Caco-2 (cell line): ENCODE results near the gene VIT. TPM values are rescaled to one million over a fixed set of nuclear protein-coding genes. Genes with fewer than 3 reads are reported as not detected.
A peak's percentile ranks its signal among the peaks of the same experiment; 100 is the strongest.

Experiments
- BruUV-seq: library from RNA; stranded (reverse); fragments of 400-500 nt; replicated peaks from 2 replicates; lab custom pipeline; 2021; lab: Mats Ljungman, UMichigan
- CTCF ChIA-PET: fragments of 300-600 bp; sonication (Branson Sonifier 250); formaldehyde crosslinking; loops from one replicate; lab custom pipeline; 2022; ENCODE audit warnings: antibody characterized with exemption; lab: Charles Lee
- POLR2A ChIA-PET: fragments of 300-600 bp; sonication (Branson Sonifier 250); formaldehyde crosslinking; loops from one replicate; lab custom pipeline; 2022; ENCODE audit warnings: antibody characterized with exemption; lab: Charles Lee
- DNase-seq, 2 experiments: peaks; one replicate each; pipeline versions ENCODE4 v3.0.0 to v3.0.0-alpha.2; 2020 to 2022
- H3K27me3 ChIP-seq: replicated peaks from 2 replicates; pipeline ENCODE4 v1.6.0; 2011; ENCODE audit warnings: low read length; ENCODE audit not compliant: control insufficient read depth, insufficient read depth
- H3K36me3 ChIP-seq: 2 replicates; pipeline ENCODE4 v1.5.1; 2011; ENCODE audit warnings: low read length; ENCODE audit not compliant: control insufficient read depth, insufficient read depth
- H3K4me1 ChIP-seq: fragments of 250-450 bp; sonication (Bioruptor Pico); 2 replicates; pipeline ENCODE4 v1.5.1; 2020; ENCODE audit warnings: mild to moderate bottlenecking
- H3K4me3 ChIP-seq: 2 replicates; pipeline ENCODE4 v1.5.1; 2011; ENCODE audit warnings: low read depth, mild to moderate bottlenecking, control low read depth, low read length
- H3K9me3 ChIP-seq: fragments of 250-450 bp; sonication (Bioruptor Pico); 2 replicates; pipeline ENCODE4 v1.5.1; 2020; ENCODE audit warnings: mild to moderate bottlenecking, moderate library complexity
- H3K27ac Mint-ChIP-seq: one replicate; pipeline ENCODE4 v1.8.0; 2022; ENCODE audit warnings: mixed read lengths; ENCODE audit not compliant: unreplicated experiment
- H3K27me3 Mint-ChIP-seq: one replicate; pipeline ENCODE4 v1.8.0; 2022; ENCODE audit warnings: mixed read lengths; ENCODE audit not compliant: insufficient read depth, unreplicated experiment
- H3K36me3 Mint-ChIP-seq: one replicate; pipeline ENCODE4 v1.8.0; 2022; ENCODE audit warnings: mild to moderate bottlenecking, mixed read lengths; ENCODE audit not compliant: insufficient read depth, unreplicated experiment
- H3K4me1 Mint-ChIP-seq: one replicate; pipeline ENCODE4 v1.8.0; 2022; ENCODE audit warnings: low read depth, mixed read lengths; ENCODE audit not compliant: unreplicated experiment
- H3K4me3 Mint-ChIP-seq: one replicate; pipeline ENCODE4 v1.8.0; 2022; ENCODE audit warnings: mild to moderate bottlenecking, moderate library complexity, mixed read lengths; ENCODE audit not compliant: unreplicated experiment
- H3K9me3 Mint-ChIP-seq: one replicate; pipeline ENCODE4 v1.8.0; 2022; ENCODE audit warnings: mixed read lengths; ENCODE audit not compliant: unreplicated experiment
- intact Hi-C: fragments of 100-400 bp; cut with micrococcal nuclease; formaldehyde crosslinking; loops from one replicate; pipeline ENCODE4 v1.10.0; 2022; ENCODE audit not compliant: unreplicated experiment
- total RNA-seq: library from RNA; stranded (reverse); gene quantifications from 2 replicates; pipeline ENCODE4 v1.2.3, GENCODE V29; 2022
- TF ChIP-seq, protein P1 (sequence below), 2 experiments: fragments of 200-600 bp in 1 of 2; IDR thresholded peaks; 1 replicate in 1 of 2; 2 replicates in 1 of 2; pipeline versions ENCODE4 v1.5.1 to v1.8.0; 2011 to 2022; ENCODE audit warnings: antibody characterized with exemption in 1 of 2, control low read depth in 1 of 2, inconsistent platforms in 1 of 2, low read depth in 1 of 2, low read length in 1 of 2, mild to moderate bottlenecking in 1 of 2, moderate library complexity in 1 of 2; ENCODE audit not compliant: insufficient read depth in 1 of 2, severe bottlenecking in 1 of 2, unreplicated experiment in 1 of 2

VIT gene
- total RNA-seq, 1 experiment from 2014 or later, result 1.2 TPM

DNA sequence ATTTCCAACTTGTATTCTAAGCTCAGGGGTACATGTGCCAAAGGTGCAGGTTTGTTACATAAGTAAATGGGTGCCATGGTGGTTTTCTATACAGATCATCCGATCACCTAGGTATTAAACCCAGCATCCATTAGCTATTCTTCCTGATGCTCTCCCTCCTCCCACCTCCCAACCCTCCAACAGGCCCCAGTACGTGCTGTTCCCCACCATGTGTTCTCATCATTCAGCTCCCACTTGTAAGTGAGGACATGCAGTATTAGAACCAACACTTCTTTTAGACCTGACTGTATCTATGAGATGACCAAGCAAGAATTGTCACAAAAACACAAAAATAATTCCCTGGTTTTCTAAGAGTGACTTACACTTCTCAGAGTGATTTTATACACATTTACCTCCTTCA is 83.0 kb downstream of the VIT start:
- H3K4me3 Mint-ChIP-seq, result no peak overlapping the region
- peaks cover 5% of the 10 kb centered on the region for H3K27me3 Mint-ChIP-seq
- no peaks in the 10 kb centered on the region for H3K36me3 ChIP-seq
- CTCF ChIA-PET, result interaction anchor here (0.7 to 1.5 kb wide), 2 partner anchors 9 to 305 kb away, joined by 4 to 6 read pairs; partner anchors contain the start of genes GPATCH11 and HEATR5B
- no peaks in the 10 kb centered on the region for H3K9me3 Mint-ChIP-seq
- no peaks in the 10 kb centered on the region for H3K9me3 ChIP-seq
- no peaks in the 10 kb centered on the region for H3K27me3 ChIP-seq
- no peak overlapping the region for H3K27ac Mint-ChIP-seq
- no peaks in the 10 kb centered on the region for H3K4me1 Mint-ChIP-seq
- intact Hi-C loops, result no loop called here
- POLR2A ChIA-PET, result interaction anchor here (0.6 kb wide), 1 partner anchor 368 kb away, joined by 6 read pairs; no protein-coding TSS in a partner anchor
- H3K36me3 Mint-ChIP-seq, result no peaks in the 10 kb centered on the region
- no peak overlapping the region for H3K4me3 ChIP-seq
- DNase-seq, result no peak
- BruUV-seq, result no TSS peak
- no peaks in the 10 kb centered on the region for H3K4me1 ChIP-seq
- TF ChIP-seq, protein P1, sequence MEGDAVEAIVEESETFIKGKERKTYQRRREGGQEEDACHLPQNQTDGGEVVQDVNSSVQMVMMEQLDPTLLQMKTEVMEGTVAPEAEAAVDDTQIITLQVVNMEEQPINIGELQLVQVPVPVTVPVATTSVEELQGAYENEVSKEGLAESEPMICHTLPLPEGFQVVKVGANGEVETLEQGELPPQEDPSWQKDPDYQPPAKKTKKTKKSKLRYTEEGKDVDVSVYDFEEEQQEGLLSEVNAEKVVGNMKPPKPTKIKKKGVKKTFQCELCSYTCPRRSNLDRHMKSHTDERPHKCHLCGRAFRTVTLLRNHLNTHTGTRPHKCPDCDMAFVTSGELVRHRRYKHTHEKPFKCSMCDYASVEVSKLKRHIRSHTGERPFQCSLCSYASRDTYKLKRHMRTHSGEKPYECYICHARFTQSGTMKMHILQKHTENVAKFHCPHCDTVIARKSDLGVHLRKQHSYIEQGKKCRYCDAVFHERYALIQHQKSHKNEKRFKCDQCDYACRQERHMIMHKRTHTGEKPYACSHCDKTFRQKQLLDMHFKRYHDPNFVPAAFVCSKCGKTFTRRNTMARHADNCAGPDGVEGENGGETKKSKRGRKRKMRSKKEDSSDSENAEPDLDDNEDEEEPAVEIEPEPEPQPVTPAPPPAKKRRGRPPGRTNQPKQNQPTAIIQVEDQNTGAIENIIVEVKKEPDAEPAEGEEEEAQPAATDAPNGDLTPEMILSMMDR (IDR thresholded peaks at IDR 0.05; ENCODE audit: insufficient read depth in 1 of 2, low read depth in 1 of 2, low read length in 1 of 2, severe bottlenecking in 1 of 2, unreplicated experiment in 1 of 2), result no peak

DNA sequence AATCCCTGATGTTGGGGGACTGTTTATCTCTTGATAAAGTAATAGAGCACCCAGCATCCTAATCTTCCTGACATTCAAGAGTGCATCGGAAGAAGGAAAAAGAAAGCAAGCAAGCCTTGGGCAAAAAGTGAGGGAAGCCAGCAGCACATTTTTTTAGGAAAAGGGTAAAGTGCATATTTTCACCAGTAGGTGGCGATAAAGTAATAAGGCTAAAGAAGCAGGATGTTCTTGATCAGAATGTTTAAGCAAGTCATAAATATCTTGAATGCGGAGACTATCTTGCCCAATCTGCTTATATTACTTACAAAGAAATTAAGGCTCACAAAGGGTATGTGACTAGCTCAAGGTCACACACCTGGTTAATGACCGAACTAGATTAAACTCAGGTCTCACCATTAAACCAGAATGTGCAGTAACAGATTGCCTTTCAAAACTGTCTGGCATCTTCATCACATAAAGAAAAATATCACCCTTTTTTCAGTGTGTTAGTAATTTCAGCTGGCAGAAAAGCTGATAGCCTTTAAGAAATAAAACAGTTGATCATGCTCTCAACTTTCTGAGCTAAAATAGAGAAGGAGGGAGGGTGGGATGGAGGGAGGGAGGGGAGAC is 83.8 kb downstream of the VIT start:
- H3K4me1 Mint-ChIP-seq, result no peaks in the 10 kb centered on the region
- H3K27me3 Mint-ChIP-seq, result peaks cover 5% of the 10 kb centered on the region
- no peaks in the 10 kb centered on the region for H3K9me3 Mint-ChIP-seq
- DNase-seq, result peak in 1 of 2 experiments; percentile 67
- no peak overlapping the region for H3K4me3 Mint-ChIP-seq
- H3K27me3 ChIP-seq, result no peaks in the 10 kb centered on the region
- BruUV-seq, result no TSS peak
- ChIA-PET POLR2A (no interaction called here), CTCF (no interaction called here)
- no peaks in the 10 kb centered on the region for H3K36me3 ChIP-seq
- TF ChIP-seq, protein P1 (IDR thresholded peaks at IDR 0.05; ENCODE audit: insufficient read depth in 1 of 2, low read depth in 1 of 2, low read length in 1 of 2, severe bottlenecking in 1 of 2, unreplicated experiment in 1 of 2), result peak; percentile 74 to 79
- H3K4me3 ChIP-seq, result no peak overlapping the region
- H3K9me3 ChIP-seq, result no peaks in the 10 kb centered on the region
- H3K4me1 ChIP-seq, result no peaks in the 10 kb centered on the region
- intact Hi-C loops, result loop anchor here (1.0 to 10.0 kb wide), 5 partner anchors 225 to 906 kb away; partner anchors contain the start of genes CRIM1, GPATCH11 and HEATR5B
- H3K36me3 Mint-ChIP-seq, result no peaks in the 10 kb centered on the region
- H3K27ac Mint-ChIP-seq, result no peak overlapping the region

DNA sequence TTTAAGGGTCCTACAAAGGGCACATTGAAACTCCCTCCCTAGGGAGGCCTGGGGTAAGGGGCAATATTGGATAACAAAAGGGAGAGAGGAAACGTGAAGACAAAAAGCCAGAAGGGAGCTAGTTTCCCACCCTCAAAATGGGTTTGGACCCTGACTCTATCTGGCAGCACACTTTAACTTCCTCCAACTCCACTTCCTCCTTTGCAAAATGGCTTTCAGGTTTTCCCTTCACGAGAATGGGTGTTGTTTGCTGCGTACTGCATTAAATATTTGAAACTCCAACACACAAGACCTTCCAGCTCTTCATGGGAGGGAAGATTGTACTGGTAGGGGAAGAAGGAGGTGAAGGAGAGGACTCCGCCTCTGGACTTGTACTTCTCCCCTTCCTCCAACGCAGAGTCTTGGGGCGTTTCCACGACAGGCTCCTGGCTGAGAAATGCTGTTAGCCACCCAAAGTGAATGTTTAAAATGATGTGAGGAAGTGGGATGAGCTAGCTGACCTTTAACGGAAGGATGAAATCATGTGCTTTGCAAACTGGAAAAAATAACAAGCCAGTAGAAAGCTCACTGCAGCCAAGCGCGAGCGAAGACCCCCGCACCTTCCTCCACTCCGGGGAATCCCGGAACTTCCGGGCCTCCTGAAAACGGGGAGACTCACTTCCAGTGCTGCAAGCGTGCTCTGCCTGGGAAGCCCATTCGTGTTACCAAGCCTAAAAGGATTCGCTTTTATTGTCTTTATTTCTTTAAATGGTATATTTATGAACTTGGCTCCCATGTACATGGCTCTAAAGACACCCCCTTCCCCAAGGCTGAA is 85.6 kb downstream of the VIT start:
- DNase-seq, result no peak
- Histone ChIP-seq H3K27me3 (no peaks in the 10 kb centered on the region), H3K4me3 (no peak overlapping the region), H3K36me3 (no peaks in the 10 kb centered on the region), H3K4me1 (no peaks in the 10 kb centered on the region), H3K9me3 (no peaks in the 10 kb centered on the region)
- no peak overlapping the region for H3K27ac Mint-ChIP-seq
- no peaks in the 10 kb centered on the region for H3K9me3 Mint-ChIP-seq
- BruUV-seq, result no TSS peak
- TF ChIP-seq, protein P1 (IDR thresholded peaks at IDR 0.05; ENCODE audit: insufficient read depth in 1 of 2, low read depth in 1 of 2, low read length in 1 of 2, severe bottlenecking in 1 of 2, unreplicated experiment in 1 of 2), result no peak
- H3K36me3 Mint-ChIP-seq, result no peaks in the 10 kb centered on the region
- ChIA-PET CTCF (no interaction called here), POLR2A (no interaction called here)
- intact Hi-C loops, result loop anchor here (10.0 kb wide), 2 partner anchors 427 to 907 kb away; partner anchors contain the start of gene CRIM1
- no peak overlapping the region for H3K4me3 Mint-ChIP-seq
- no peaks in the 10 kb centered on the region for H3K4me1 Mint-ChIP-seq
- peaks cover 5% of the 10 kb centered on the region for H3K27me3 Mint-ChIP-seq
